Measurements from ENCODE around the gene SMARCB1. TPM values are rescaled to one million over a fixed set of nuclear protein-coding genes. Genes with fewer than 3 reads are reported as not detected.
A peak's percentile ranks its signal among the peaks of the same experiment; 100 is the strongest.

The SMARCB1 gene
- total and polyA plus RNA-seq, 2 donors (not counting 1 experiment from before 2014, with no cell fraction given): 179 to 190 TPM

DNA sequence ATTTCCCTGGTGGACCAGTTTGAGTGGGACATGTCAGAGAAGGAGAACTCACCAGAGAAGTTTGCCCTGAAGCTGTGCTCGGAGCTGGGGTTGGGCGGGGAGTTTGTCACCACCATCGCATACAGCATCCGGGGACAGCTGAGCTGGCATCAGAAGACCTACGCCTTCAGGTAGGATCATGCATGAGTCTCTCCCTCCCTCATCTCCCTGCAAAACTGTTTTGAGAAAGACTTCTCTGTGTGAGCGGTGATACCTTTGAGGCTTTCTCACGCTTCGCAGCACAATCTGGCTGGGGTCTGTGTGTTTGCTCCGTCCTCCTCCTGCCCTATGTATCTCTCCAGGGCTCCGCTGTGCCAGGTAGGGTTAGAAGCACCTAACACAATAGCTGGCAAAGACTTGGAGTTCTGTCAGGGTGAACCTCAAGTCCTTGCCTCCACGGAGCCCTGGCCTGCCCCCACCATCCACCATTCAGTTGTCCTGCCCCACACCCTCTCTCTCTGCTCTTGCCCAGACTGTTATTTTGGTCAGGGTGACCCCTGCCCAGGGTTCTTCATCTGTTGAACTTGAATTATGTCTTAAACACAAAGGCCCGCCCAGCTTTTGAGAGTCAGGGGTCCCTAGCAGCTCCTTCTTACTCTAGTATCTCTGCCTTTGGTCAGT is 38.6 kb downstream of the SMARCB1 start:
- peak overlapping the region; percentile 22 for H3K27ac Mint-ChIP-seq
- WGBS (ENCODE audit: insufficient coverage): 100% methylated on average over 9 of the region's 12 CpGs
- H3K27ac ChIP-seq (ENCODE audit: low read length in 2 of 2): peak overlapping the region in 1 of 2 donors; percentile 46

More for the DNA sequence above, 38.6 kb downstream of the SMARCB1 start:
- TF ChIP-seq EZH2 (IDR thresholded peaks at IDR 0.05; ENCODE audit: borderline replicate concordance, insufficient read depth, low read depth, low read length, poor library complexity, severe bottlenecking): no peak
- TF ChIP-seq, protein P1, sequence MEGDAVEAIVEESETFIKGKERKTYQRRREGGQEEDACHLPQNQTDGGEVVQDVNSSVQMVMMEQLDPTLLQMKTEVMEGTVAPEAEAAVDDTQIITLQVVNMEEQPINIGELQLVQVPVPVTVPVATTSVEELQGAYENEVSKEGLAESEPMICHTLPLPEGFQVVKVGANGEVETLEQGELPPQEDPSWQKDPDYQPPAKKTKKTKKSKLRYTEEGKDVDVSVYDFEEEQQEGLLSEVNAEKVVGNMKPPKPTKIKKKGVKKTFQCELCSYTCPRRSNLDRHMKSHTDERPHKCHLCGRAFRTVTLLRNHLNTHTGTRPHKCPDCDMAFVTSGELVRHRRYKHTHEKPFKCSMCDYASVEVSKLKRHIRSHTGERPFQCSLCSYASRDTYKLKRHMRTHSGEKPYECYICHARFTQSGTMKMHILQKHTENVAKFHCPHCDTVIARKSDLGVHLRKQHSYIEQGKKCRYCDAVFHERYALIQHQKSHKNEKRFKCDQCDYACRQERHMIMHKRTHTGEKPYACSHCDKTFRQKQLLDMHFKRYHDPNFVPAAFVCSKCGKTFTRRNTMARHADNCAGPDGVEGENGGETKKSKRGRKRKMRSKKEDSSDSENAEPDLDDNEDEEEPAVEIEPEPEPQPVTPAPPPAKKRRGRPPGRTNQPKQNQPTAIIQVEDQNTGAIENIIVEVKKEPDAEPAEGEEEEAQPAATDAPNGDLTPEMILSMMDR (IDR thresholded peaks at IDR 0.05): no peak
- Histone ChIP-seq H3K4me2 (replicated peaks; ENCODE audit: low read depth, low read length, poor library complexity, severe bottlenecking) (no peak overlapping the region), H3K4me1 (ENCODE audit: control insufficient read depth in 2 of 2, insufficient read depth in 2 of 2, low read length in 2 of 2) (peaks cover 16 to 27% of the 10 kb centered on the region in 2 donors), H2AFZ (ENCODE audit: insufficient read depth, low read depth, low read length, poor library complexity, severe bottlenecking) (no peak overlapping the region), H3K4me3 (ENCODE audit: control extremely low read depth in 1 of 5, extremely low read depth in 1 of 5, insufficient read depth in 1 of 5, low read depth in 2 of 5, low read length in 4 of 5) (no peak overlapping the region), H3K79me2 (ENCODE audit: control insufficient read depth, insufficient read depth, low read length) (peaks cover 65% of the 10 kb centered on the region), H3K27me3 (replicated peaks in 1 of 4; ENCODE audit: control extremely low read depth in 1 of 4, control insufficient read depth in 3 of 4, insufficient read depth in 4 of 4, low read length in 3 of 4) (no peaks in the 10 kb centered on the region), H3K36me3 (replicated peaks in 1 of 2; ENCODE audit: control extremely low read depth in 1 of 2, control insufficient read depth in 1 of 2, extremely low read depth in 1 of 2, insufficient read depth in 2 of 2, low read length in 1 of 2) (peaks cover 2 to 88% of the 10 kb centered on the region in 2 experiments), H4K20me1 (ENCODE audit: control insufficient read depth, insufficient read depth, low read length, poor library complexity, severe bottlenecking) (peaks cover 57% of the 10 kb centered on the region), H3K9ac (ENCODE audit: low read length) (no peak overlapping the region), H3K9me3 (ENCODE audit: control extremely low read depth in 1 of 3, control insufficient read depth in 2 of 3, insufficient read depth in 1 of 3, low read length in 2 of 3) (no peaks in the 10 kb centered on the region)
- POLR2A ChIA-PET: interaction anchor here (0.5 to 1.7 kb wide), 4 partner anchors 9 to 67 kb away, joined by 3 to 6 read pairs (median 4); partner anchors contain the start of gene DERL3
- DNase-seq: no peak
- Mint-ChIP-seq H3K9me3 (ENCODE audit: insufficient read depth) (no peaks in the 10 kb centered on the region), H3K27me3 (no peaks in the 10 kb centered on the region), H3K4me3 (no peak overlapping the region), H3K4me1 (peaks cover 53% of the 10 kb centered on the region)
- no peak for ATAC-seq (ENCODE audit: low read depth)
- CTCF ChIA-PET: interaction anchor here (0.7 to 2.0 kb wide), 2 partner anchors 18 to 20 kb away, joined by 3 to 5 read pairs; no protein-coding TSS in a partner anchor
- intact Hi-C loops (cut with micrococcal nuclease): no loop called here
